SJCRH30 (cell line): Measurements from ENCODE around the gene ZDHHC6. TPM values are rescaled to one million over a fixed set of nuclear protein-coding genes. Genes with fewer than 3 reads are reported as not detected.
"Not testable (repeated sequence)": the region's sequence is repeated elsewhere in the genome, so short reads cannot be mapped to it uniquely, and the experiment has no call there.

Experiments
- DNase-seq, 2 experiments: peaks; one replicate each; pipeline ENCODE4 v3.0.0-alpha.2; 2015 to 2020
- H3K27ac ChIP-seq: fragments of 250-450 bp; sonication (Bioruptor Pico); 2 replicates; pipeline ENCODE4 v1.5.1; 2020; ENCODE audit warnings: mild to moderate bottlenecking, moderate library complexity
- H3K27me3 ChIP-seq: fragments of 250-450 bp; sonication (Bioruptor Pico); 2 replicates; pipeline ENCODE4 v1.5.1; 2020; ENCODE audit warnings: mild to moderate bottlenecking, moderate library complexity
- H3K36me3 ChIP-seq: fragments of 250-450 bp; sonication (Bioruptor Pico); 2 replicates; pipeline ENCODE4 v1.5.1; 2020; ENCODE audit warnings: mild to moderate bottlenecking, moderate library complexity
- H3K4me1 ChIP-seq: fragments of 250-450 bp; sonication (Bioruptor Pico); 2 replicates; pipeline ENCODE4 v1.5.1; 2020; ENCODE audit warnings: mild to moderate bottlenecking, moderate library complexity
- H3K4me3 ChIP-seq: fragments of 250-450 bp; sonication (Bioruptor Pico); 2 replicates; pipeline ENCODE4 v1.5.1; 2020; ENCODE audit warnings: mild to moderate bottlenecking, moderate library complexity
- H3K9me3 ChIP-seq: fragments of 250-450 bp; sonication (Bioruptor Pico); replicated peaks from 2 replicates; pipeline ENCODE4 v1.5.1; 2020; ENCODE audit warnings: mild to moderate bottlenecking, moderate library complexity
- total RNA-seq: library from RNA; depleted of rRNA; stranded (reverse); fragments of >200 nt; shearing (Covaris generic); gene quantifications from 2 replicates; pipeline ENCODE4 v1.2.3, GENCODE V29; 2014; rRNA removed

The ZDHHC6 gene
- 42.8 and 43.5 TPM in 2 replicates for total RNA-seq

- Histone ChIP-seq H3K27ac (peak within 1 kb of the TSS; percentile 93), H3K9me3 (no peaks in the 10 kb centered on the region), H3K27me3 (no peaks in the 10 kb centered on the region), H3K4me3 (peak within 1 kb of the TSS; percentile 91), H3K4me1 (no peaks in the 10 kb centered on the region), H3K36me3 (peaks cover 21% of the 10 kb centered on the region)
- peak; percentile 85 to 90 for DNase-seq
These were observed at the start of gene ZDHHC6, which contains the start of gene VTI1A for GRCh38 chr10:112446855-112447619. ZDHHC6 (minus strand) TSS chr10:112446914; CDS start chr10:112445436, 1,478 bp downstream. VTI1A (plus strand) TSS chr10:112447215; CDS start chr10:112447374, 159 bp downstream.

GRCh38 chr10:112492736-112493135, 46.0 kb upstream of the ZDHHC6 start:
- no peak for DNase-seq
- no peak overlapping the region for H3K27ac ChIP-seq
- H3K36me3 ChIP-seq: no peaks in the 10 kb centered on the region
- H3K4me3 ChIP-seq: no peak overlapping the region
- H3K4me1 ChIP-seq: peaks cover 12% of the 10 kb centered on the region
- H3K27me3 ChIP-seq: no peaks in the 10 kb centered on the region
- no peaks in the 10 kb centered on the region; the same call in 1 of the 2 replicates for H3K9me3 ChIP-seq

DNA sequence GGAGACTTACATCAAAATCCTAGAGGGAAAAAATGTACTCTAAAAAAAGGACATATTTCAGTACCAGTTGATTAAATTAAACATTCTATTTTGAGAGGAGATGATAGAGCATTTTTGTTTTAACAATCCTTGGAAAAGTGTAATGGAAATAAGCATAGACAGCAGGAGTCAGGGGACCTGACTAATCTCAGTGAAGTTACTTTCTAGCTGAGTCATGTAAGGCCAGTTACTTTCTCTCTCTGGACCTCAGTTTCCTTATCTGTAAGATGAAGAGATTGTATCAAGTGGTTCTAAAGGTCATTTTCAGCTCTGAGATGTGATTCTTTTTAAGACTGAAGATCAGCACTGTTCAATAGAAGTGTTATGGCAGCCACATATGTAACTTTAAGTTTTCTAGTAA, 44.4 kb upstream of the ZDHHC6 start:
- no peak for DNase-seq
- Histone ChIP-seq H3K36me3 (no peaks in the 10 kb centered on the region), H3K4me1 (peaks cover 12% of the 10 kb centered on the region), H3K27ac (no peak overlapping the region), H3K4me3 (no peak overlapping the region), H3K27me3 (no peaks in the 10 kb centered on the region), H3K9me3 (no peaks in the 10 kb centered on the region; the same call in 1 of the 2 replicates)

DNA sequence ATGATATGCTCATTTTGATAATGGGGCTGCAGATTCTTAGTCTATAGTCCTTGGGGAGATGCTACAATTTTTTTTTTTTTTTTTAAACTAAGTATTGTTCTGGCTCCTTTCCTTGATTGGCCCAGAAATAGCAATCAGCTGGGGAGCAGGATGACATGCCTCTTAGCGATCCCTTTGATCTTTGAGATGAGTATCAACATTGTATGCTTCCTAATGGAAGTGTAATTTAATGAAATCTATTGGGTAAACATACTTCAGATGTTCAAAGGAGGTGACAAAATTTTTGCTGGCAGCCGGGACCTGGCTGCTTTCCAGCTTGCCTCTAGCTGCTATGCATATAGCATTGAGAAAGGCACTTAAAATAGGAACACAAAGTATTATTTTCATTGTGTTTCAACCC, 43.8 kb upstream of the ZDHHC6 start:
- DNase-seq: peak; percentile 38 to 55
- H3K36me3 ChIP-seq: no peaks in the 10 kb centered on the region
- H3K4me1 ChIP-seq: peaks cover 12% of the 10 kb centered on the region
- no peak overlapping the region for H3K4me3 ChIP-seq
- H3K27me3 ChIP-seq: no peaks in the 10 kb centered on the region
- no peak overlapping the region for H3K27ac ChIP-seq
- H3K9me3 ChIP-seq: no peaks in the 10 kb centered on the region; the same call in 1 of the 2 replicates

DNA sequence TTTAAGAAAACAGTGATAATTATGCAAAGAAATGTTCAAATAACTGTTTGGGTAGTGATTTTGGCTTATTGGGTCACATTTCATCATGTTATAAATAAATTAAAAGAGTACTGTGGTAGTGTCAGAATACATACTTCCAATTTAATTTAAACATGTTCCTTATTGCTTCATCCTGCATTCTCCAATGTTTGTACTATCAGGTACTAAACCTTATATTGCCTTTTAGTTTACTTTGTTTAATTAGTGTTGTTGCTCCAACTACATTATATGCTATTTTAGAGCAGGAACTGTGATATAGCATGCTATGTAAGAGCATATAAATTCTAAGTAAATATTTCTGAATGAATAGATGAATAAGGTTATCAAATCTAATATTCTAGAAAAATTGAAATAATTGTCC, 41.2 kb upstream of the ZDHHC6 start:
- Histone ChIP-seq H3K27ac (no peak overlapping the region), H3K27me3 (no peaks in the 10 kb centered on the region), H3K9me3 (no peaks in the 10 kb centered on the region; the same call in 1 of the 2 replicates), H3K36me3 (no peaks in the 10 kb centered on the region), H3K4me1 (peaks cover 12% of the 10 kb centered on the region), H3K4me3 (no peak overlapping the region)
- no peak for DNase-seq

GRCh38 chr10:112484399-112484798, 37.7 kb upstream of the ZDHHC6 start:
- no peaks in the 10 kb centered on the region for H3K9me3 ChIP-seq
- H3K27me3 ChIP-seq: no peaks in the 10 kb centered on the region
- no peak for DNase-seq
- no peak overlapping the region for H3K4me3 ChIP-seq
- H3K4me1 ChIP-seq: no peaks in the 10 kb centered on the region
- H3K27ac ChIP-seq: no peak overlapping the region
- H3K36me3 ChIP-seq: no peaks in the 10 kb centered on the region

GRCh38 chr10:112481602-112482001, 34.9 kb upstream of the ZDHHC6 start:
- Histone ChIP-seq H3K9me3 (no peaks in the 10 kb centered on the region), H3K27me3 (no peaks in the 10 kb centered on the region), H3K36me3 (no peaks in the 10 kb centered on the region), H3K4me1 (no peaks in the 10 kb centered on the region), H3K27ac (no peak overlapping the region), H3K4me3 (no peak overlapping the region)
- DNase-seq: no peak

DNA sequence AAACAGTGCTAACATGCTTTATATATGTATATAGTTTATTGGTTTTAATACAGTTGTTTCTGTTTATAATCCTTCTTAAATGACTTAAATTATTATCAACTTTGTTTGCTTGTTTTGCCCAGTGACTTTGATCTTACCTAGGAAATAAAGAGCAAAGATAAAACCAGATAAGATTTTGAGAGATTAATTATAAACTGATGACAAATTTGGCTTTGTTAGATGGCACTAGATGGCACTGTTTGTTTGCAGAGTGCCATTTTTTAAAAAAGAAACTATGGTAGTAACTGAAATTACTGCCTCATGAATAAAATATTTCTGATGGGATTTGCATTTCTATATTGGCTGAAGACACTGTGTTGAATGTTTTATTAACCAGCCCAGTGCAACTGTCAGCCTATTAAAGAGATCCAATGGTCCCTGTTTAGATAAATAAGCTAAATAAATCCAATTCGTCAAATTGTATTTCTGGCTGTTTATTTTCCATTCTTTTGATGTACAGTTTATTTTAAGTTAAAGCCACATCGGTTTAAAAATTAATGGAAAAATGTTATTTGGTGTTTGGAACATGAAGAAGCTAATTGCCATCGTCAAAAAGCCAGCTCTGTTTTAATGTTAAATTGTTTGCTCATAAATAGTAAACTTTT, 29.0 kb upstream of the ZDHHC6 start:
- Histone ChIP-seq H3K4me1 (no peaks in the 10 kb centered on the region), H3K27me3 (no peaks in the 10 kb centered on the region), H3K4me3 (no peak overlapping the region), H3K9me3 (no peaks in the 10 kb centered on the region), H3K36me3 (no peaks in the 10 kb centered on the region), H3K27ac (no peak overlapping the region)
- peak in 1 of 2 experiments; percentile 30 for DNase-seq

DNA sequence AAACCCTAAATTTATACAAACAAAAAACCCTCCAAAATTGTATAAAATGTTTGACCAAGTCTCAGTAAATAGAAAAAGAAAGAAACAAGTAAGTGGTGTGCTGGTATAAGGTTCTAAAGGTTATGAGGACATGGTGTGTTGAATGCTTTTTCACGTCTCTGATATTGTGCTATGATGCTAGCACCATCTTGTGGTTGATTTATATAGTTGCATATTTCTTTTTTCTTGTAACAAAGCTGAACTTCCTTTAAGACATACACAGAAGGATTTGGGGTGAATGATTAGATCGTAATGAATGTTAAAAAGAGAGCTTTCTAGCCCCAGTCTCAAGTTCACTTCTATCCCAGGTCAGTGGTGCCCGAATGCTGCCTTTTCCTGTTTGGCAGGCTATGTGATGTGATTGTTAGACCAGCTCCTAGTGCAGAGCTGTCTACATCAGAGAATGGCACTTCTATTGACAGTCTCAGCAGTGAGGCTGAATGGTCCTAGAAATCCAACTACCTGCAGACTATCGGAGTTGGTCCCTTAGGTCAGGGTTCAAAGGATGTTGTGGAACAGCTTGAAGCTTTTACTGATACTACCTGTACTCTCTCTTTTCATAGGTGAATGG, 25.3 kb upstream of the ZDHHC6 start:
- H3K9me3 ChIP-seq: no peaks in the 10 kb centered on the region
- no peaks in the 10 kb centered on the region; the same call in 1 of the 2 replicates for H3K36me3 ChIP-seq
- H3K27ac ChIP-seq: no peak overlapping the region
- peak; percentile 6 to 69 for DNase-seq
- H3K27me3 ChIP-seq: no peaks in the 10 kb centered on the region
- no peak overlapping the region for H3K4me3 ChIP-seq
- H3K4me1 ChIP-seq: no peaks in the 10 kb centered on the region

DNA sequence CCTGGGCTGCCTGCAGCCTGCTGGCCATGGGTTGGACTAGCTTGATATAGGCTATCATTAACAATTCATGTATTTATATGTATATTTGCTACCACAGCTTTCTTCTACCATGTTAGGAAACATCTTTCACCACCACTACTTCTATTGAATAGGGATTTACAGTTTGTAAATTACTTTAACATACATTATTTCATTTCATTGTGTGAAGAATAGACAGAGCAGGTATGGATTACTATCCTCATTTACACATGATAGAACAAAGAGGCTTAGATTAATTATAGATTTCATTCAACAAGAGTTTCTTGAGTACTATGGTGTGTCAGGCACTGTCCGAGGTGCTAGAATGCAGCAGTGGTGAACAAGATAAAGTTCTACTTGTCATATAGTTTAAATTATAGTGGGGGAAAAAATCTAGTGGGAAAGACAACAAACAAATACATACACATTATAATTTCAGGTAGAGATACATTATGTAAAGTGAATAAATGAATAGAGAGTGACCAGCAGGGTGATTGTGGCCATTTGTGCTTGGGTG, 20.9 kb upstream of the ZDHHC6 start:
- Histone ChIP-seq H3K9me3 (no peaks in the 10 kb centered on the region), H3K36me3 (peaks cover 18% of the 10 kb centered on the region), H3K27me3 (no peaks in the 10 kb centered on the region), H3K27ac (no peak overlapping the region), H3K4me3 (no peak overlapping the region), H3K4me1 (no peaks in the 10 kb centered on the region)
- DNase-seq: no peak

DNA sequence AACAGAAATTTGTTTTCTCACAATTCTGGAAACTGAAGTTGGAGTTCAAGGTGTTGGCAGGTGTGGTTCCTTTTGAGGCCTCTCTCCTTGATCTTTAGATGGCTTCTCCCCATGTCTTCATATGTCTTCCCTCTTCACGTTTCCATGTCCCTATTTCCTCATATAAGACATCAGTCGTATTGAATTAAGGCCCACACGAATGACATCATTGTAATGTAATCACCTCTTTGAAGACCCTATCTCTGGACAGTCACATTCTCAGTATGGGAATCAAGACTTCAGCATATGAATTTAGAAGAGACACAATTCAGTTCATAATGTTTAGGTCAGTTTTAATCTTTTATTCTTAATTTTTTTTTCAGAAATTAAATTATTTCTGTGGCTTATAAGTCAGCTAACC, 20.1 kb upstream of the ZDHHC6 start:
- no peaks in the 10 kb centered on the region for H3K9me3 ChIP-seq
- peaks cover 18% of the 10 kb centered on the region for H3K36me3 ChIP-seq
- no peak for DNase-seq
- no peaks in the 10 kb centered on the region for H3K4me1 ChIP-seq
- H3K4me3 ChIP-seq: no peak overlapping the region
- H3K27ac ChIP-seq: no peak overlapping the region
- no peaks in the 10 kb centered on the region for H3K27me3 ChIP-seq

DNA sequence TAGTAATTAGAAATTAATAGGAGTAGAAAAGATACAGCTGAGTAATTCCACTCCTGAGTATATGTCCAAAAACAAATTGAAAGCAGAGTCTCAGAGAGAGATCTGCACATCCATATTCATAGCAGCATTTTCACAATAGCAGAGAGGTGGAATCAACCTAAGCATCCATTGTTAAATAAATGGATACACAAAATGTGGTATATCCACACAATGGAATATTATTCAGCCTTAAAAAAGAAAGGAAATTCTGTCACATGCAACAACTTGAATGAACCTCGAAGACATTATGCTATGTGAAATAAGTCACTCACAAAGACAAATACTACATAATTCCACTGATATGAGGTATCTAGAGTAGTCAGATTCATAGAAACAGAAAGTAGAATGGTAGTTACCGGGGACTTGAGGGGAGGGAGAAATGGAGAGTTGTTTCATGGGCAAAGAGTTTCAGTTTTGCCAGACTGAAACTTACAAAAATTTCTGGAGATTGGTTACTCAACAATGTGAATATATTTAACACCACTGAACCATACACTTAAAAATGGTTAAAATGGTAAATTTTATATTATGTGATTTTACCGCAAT, 18.7 kb upstream of the ZDHHC6 start:
- Histone ChIP-seq H3K27me3 (no peaks in the 10 kb centered on the region), H3K36me3 (peaks cover 18% of the 10 kb centered on the region), H3K9me3 (no peaks in the 10 kb centered on the region), H3K4me3 (no peak overlapping the region), H3K27ac (no peak overlapping the region), H3K4me1 (no peaks in the 10 kb centered on the region)
- no peak for DNase-seq

GRCh38 chr10:112464074-112464473, 17.4 kb upstream of the ZDHHC6 start:
- not testable (repeated sequence) for H3K4me3 ChIP-seq, H3K27ac ChIP-seq, DNase-seq, H3K9me3 ChIP-seq, H3K27me3 ChIP-seq, H3K4me1 ChIP-seq
- peaks cover 18% of the 10 kb centered on the region for H3K36me3 ChIP-seq

GRCh38 chr10:112461029-112461887, 14.5 kb upstream of the ZDHHC6 start:
- H3K27ac ChIP-seq: no peak overlapping the region
- no peak for DNase-seq
- peaks cover 15% of the 10 kb centered on the region for H3K36me3 ChIP-seq
- no peak overlapping the region for H3K4me3 ChIP-seq
- no peaks in the 10 kb centered on the region for H3K9me3 ChIP-seq
- no peaks in the 10 kb centered on the region for H3K27me3 ChIP-seq
- H3K4me1 ChIP-seq: no peaks in the 10 kb centered on the region
